Measurements from ENCODE around the gene WFIKKN2. TPM values are rescaled to one million over a fixed set of nuclear protein-coding genes. Genes with fewer than 3 reads are reported as not detected.
"Not testable (repeated sequence)": the region's sequence is repeated elsewhere in the genome, so short reads cannot be mapped to it uniquely, and the experiment has no call there.

Gene WFIKKN2
- total and polyA plus RNA-seq, 2 of the 4 experiments (the other 2 are of a cell fraction): 0.02 TPM; not detected in 1

- H3K79me1 ChIP-seq (ENCODE audit: low read depth in 1 of 2, low read length in 2 of 2); POLR2A ChIA-PET (ENCODE audit: unreplicated experiment); H2AK5ac ChIP-seq (ENCODE audit: low read depth, low read length); H3K18ac ChIP-seq (ENCODE audit: low read depth, low read length); H4K8ac ChIP-seq (ENCODE audit: low read depth in 2 of 2, low read length in 2 of 2); H3K4me3 ChIP-seq (ENCODE audit: insufficient read depth, low read depth, low read length); H3K27me3 ChIP-seq (ENCODE audit: control insufficient read depth, insufficient read depth, low read length); H3K36me3 ChIP-seq (ENCODE audit: control insufficient read depth, insufficient read depth, low read length); intact Hi-C loops (cut with micrococcal nuclease); DNase-seq; H3K9me1 ChIP-seq (ENCODE audit: insufficient read depth, low read length); H3K56ac ChIP-seq (ENCODE audit: extremely low read depth, insufficient read depth, low read length); H2AK9ac ChIP-seq (replicated peaks; ENCODE audit: low read depth, low read length, poor library complexity); H2BK5ac ChIP-seq (ENCODE audit: low read depth, low read length, poor library complexity, severe bottlenecking); ATAC-seq (ENCODE audit: low read depth); H3K9me3 ChIP-seq (ENCODE audit: control insufficient read depth, insufficient read depth, low read length); H2BK20ac ChIP-seq (ENCODE audit: low read depth, low read length); H3K27ac ChIP-seq (ENCODE audit: insufficient read depth, low read length); H4K20me1 ChIP-seq (ENCODE audit: insufficient read depth, low read length); H4K91ac ChIP-seq (ENCODE audit: insufficient read depth, low read depth, low read length); in situ Hi-C loops (cut with MboI; ENCODE audit: low sequenced_read_pairs); H3K9ac ChIP-seq (ENCODE audit: low read depth, low read length); H3K4me2 ChIP-seq (ENCODE audit: low read depth, low read length); dilution Hi-C loops (cut with HindIII; ENCODE audit: low sequenced_read_pairs, unreplicated experiment); H4K5ac ChIP-seq (ENCODE audit: low read depth, low read length); BruUV-seq (replicated peaks); H3K4me1 ChIP-seq (ENCODE audit: control insufficient read depth, insufficient read depth, low read length); H2BK120ac ChIP-seq (ENCODE audit: low read depth, low read length); CTCF ChIA-PET; H3K23ac ChIP-seq (ENCODE audit: low read depth, low read length); H2AFZ ChIP-seq (replicated peaks; ENCODE audit: low read length, poor library complexity); H3K14ac ChIP-seq (replicated peaks; ENCODE audit: low read depth, low read length); H2BK15ac ChIP-seq (ENCODE audit: low read depth, low read length); H3K4ac ChIP-seq (ENCODE audit: low read depth, low read length): not testable (repeated sequence)
- WGBS, 2 experiments (ENCODE audit: extremely low coverage in 2 of 2, insufficient read length in 1 of 2): no CpG with 5 or more reads among the region's 9 CpGs
These were observed 41.7 kb downstream of the WFIKKN2 start for GRCh38 chr17:50877042-50877441.

All from IMR-90 (cell line).